Trophoblast cell (in vitro differentiated cells and primary cell): ENCODE measurements around the gene CAP1.

ENCODE experiments used
- DNase-seq, 2 donors: peaks; one replicate each; pipeline ENCODE4 v3.0.0-alpha.2; 2016
- H2AFZ ChIP-seq: 2 replicates; pipeline ENCODE4 v1.6.1; 2013; ENCODE audit warnings: low read length, moderate library complexity, mild to moderate bottlenecking; ENCODE audit not compliant: insufficient read depth, poor library complexity
- H2AK5ac ChIP-seq: 2 replicates; pipeline ENCODE4 v1.6.1; 2013; ENCODE audit warnings: mild to moderate bottlenecking, low read length
- H2BK120ac ChIP-seq: 2 replicates; pipeline ENCODE4 v1.6.1; 2013; ENCODE audit warnings: low read length, mild to moderate bottlenecking, moderate library complexity; ENCODE audit not compliant: insufficient read depth, poor library complexity
- H2BK12ac ChIP-seq: 2 replicates; pipeline ENCODE4 v1.6.1; 2013; ENCODE audit warnings: mild to moderate bottlenecking, low read length, moderate library complexity
- H2BK5ac ChIP-seq: 2 replicates; pipeline ENCODE4 v1.6.1; 2013; ENCODE audit warnings: low read length, low read depth, moderate library complexity, mild to moderate bottlenecking; ENCODE audit not compliant: poor library complexity
- H3K14ac ChIP-seq: 2 replicates; pipeline ENCODE4 v1.6.1; 2013; ENCODE audit warnings: mild to moderate bottlenecking, low read length
- H3K18ac ChIP-seq: 2 replicates; pipeline ENCODE4 v1.6.1; 2013; ENCODE audit warnings: mild to moderate bottlenecking, low read length
- H3K23ac ChIP-seq: 2 replicates; pipeline ENCODE4 v1.6.1; 2013; ENCODE audit warnings: low read length
- H3K27ac ChIP-seq: 2 replicates; pipeline ENCODE4 v1.5.1; 2013; ENCODE audit warnings: low read depth, mild to moderate bottlenecking, inconsistent platforms, low read length, moderate library complexity
- H3K27me3 ChIP-seq: 2 replicates; pipeline ENCODE4 v1.6.1; 2013; ENCODE audit warnings: inconsistent platforms, mild to moderate bottlenecking, low read length, moderate library complexity; ENCODE audit not compliant: insufficient read depth
- H3K36me3 ChIP-seq, 2 experiments: 1 replicate in 1 of 2; 2 replicates in 1 of 2; pipeline ENCODE4 v1.6.1; 2013; ENCODE audit warnings: low read length in 2 of 2, mild to moderate bottlenecking in 2 of 2, moderate library complexity in 1 of 2; ENCODE audit not compliant: insufficient read depth in 2 of 2, control insufficient read depth in 1 of 2
- H3K4ac ChIP-seq: 2 replicates; pipeline ENCODE4 v1.6.1; 2013; ENCODE audit warnings: low read depth, mild to moderate bottlenecking, low read length, moderate library complexity
- H3K4me1 ChIP-seq, 2 experiments: 1 replicate in 1 of 2; 2 replicates in 1 of 2; pipeline ENCODE4 v1.6.1; 2013; ENCODE audit warnings: low read length in 2 of 2, mild to moderate bottlenecking in 2 of 2, moderate library complexity in 1 of 2; ENCODE audit not compliant: insufficient read depth in 2 of 2, control insufficient read depth in 1 of 2
- H3K4me2 ChIP-seq: 2 replicates; pipeline ENCODE4 v1.6.1; 2013; ENCODE audit warnings: inconsistent platforms, mild to moderate bottlenecking, low read length, moderate library complexity
- H3K4me3 ChIP-seq: 2 replicates; pipeline ENCODE4 v1.5.1; 2013; ENCODE audit warnings: mild to moderate bottlenecking, low read depth, low read length, inconsistent platforms
- H3K79me1 ChIP-seq: one replicate; pipeline ENCODE4 v1.6.1; 2013; ENCODE audit warnings: low read length
- H3K79me2 ChIP-seq: 2 replicates; pipeline ENCODE4 v1.6.1; 2013; ENCODE audit warnings: low read length, mild to moderate bottlenecking; ENCODE audit not compliant: control insufficient read depth, insufficient read depth, poor library complexity
- H3K9ac ChIP-seq: 2 replicates; pipeline ENCODE4 v1.6.1; 2013; ENCODE audit warnings: mild to moderate bottlenecking, low read length
- H3K9me3 ChIP-seq: 2 replicates; pipeline ENCODE4 v1.6.1; 2013; ENCODE audit warnings: low read depth, mild to moderate bottlenecking, control low read depth, inconsistent platforms, low read length; ENCODE audit not compliant: insufficient read depth
- H4K12ac ChIP-seq: 2 replicates; pipeline ENCODE4 v1.6.1; 2013; ENCODE audit warnings: low read depth, mild to moderate bottlenecking, low read length, moderate library complexity
- H4K8ac ChIP-seq: 2 replicates; pipeline ENCODE4 v1.6.1; 2013; ENCODE audit warnings: low read depth, mild to moderate bottlenecking, low read length, moderate library complexity
- H4K91ac ChIP-seq: one replicate; pipeline ENCODE4 v1.6.1; 2013; ENCODE audit warnings: low read depth, mild to moderate bottlenecking, low read length, moderate library complexity
- WGBS: extraction: QIAGEN DNeasy Blood & Tissue Kit; methylation state at CpG from one replicate; pipeline ENCODE4 v1.1.7; 2013; ENCODE audit warnings: missing lambda C conversion rate; ENCODE audit not compliant: insufficient read length, insufficient coverage; ENCODE audit errors: extremely low coverage; 5-methylcytosine and 5-hydroxymethylcytosine counted together

Gene CAP1

GRCh38 chr1:40094466-40095110 lies 54.1 kb downstream of the CAP1 start:
- H2BK12ac ChIP-seq = no peak overlapping the region
- H3K4me2 ChIP-seq = no peak overlapping the region
- WGBS = no CpG with 5 or more reads among the region's 4 CpGs
- H3K27me3 ChIP-seq = no peaks in the 10 kb centered on the region
- no peak overlapping the region for H2BK5ac ChIP-seq
- no peak overlapping the region for H3K9ac ChIP-seq
- H4K12ac ChIP-seq = no peak overlapping the region
- peaks cover 2% of the 10 kb centered on the region for H3K79me1 ChIP-seq
- no peaks in the 10 kb centered on the region for H3K79me2 ChIP-seq
- no peak overlapping the region for H2AK5ac ChIP-seq
- H3K4me3 ChIP-seq = no peak overlapping the region
- no peak overlapping the region for H2BK120ac ChIP-seq
- H3K23ac ChIP-seq = no peak overlapping the region
- no peak overlapping the region for H4K91ac ChIP-seq
- peaks cover 3% of the 10 kb centered on the region in 2 experiments for H3K36me3 ChIP-seq
- DNase-seq = no peak
- H3K4me1 ChIP-seq = peaks cover 4 to 7% of the 10 kb centered on the region in 2 experiments
- H3K18ac ChIP-seq = no peak overlapping the region
- H3K14ac ChIP-seq = no peak overlapping the region
- no peak overlapping the region for H4K8ac ChIP-seq
- H3K27ac ChIP-seq = no peak overlapping the region
- no peak overlapping the region for H2AFZ ChIP-seq
- H3K9me3 ChIP-seq = no peaks in the 10 kb centered on the region
- no peak overlapping the region for H3K4ac ChIP-seq

- H3K36me3 ChIP-seq = peaks cover 0 to 3% of the 10 kb centered on the region in 2 experiments
- DNase-seq = peak in 1 of 2 donors; percentile 4
- H3K4me3 ChIP-seq = no peak overlapping the region
- peaks cover 2% of the 10 kb centered on the region for H3K79me1 ChIP-seq
- no peak overlapping the region for H4K91ac ChIP-seq
- no peak overlapping the region for H3K27ac ChIP-seq
- H3K4me1 ChIP-seq = peaks cover 4 to 7% of the 10 kb centered on the region in 2 experiments
- no peak overlapping the region for H2BK12ac ChIP-seq
- H3K18ac ChIP-seq = no peak overlapping the region
- H3K4ac ChIP-seq = no peak overlapping the region
- no peak overlapping the region for H2AFZ ChIP-seq
- H3K79me2 ChIP-seq = no peaks in the 10 kb centered on the region
- H3K4me2 ChIP-seq = no peak overlapping the region
- no peak overlapping the region for H4K8ac ChIP-seq
- H4K12ac ChIP-seq = no peak overlapping the region
- no peaks in the 10 kb centered on the region for H3K27me3 ChIP-seq
- no peak overlapping the region for H3K23ac ChIP-seq
- WGBS = no CpG with 5 or more reads among the region's 3 CpGs
- no peak overlapping the region for H2AK5ac ChIP-seq
- H2BK5ac ChIP-seq = no peak overlapping the region
- H3K14ac ChIP-seq = no peak overlapping the region
- H3K9me3 ChIP-seq = no peaks in the 10 kb centered on the region
- H2BK120ac ChIP-seq = no peak overlapping the region
- H3K9ac ChIP-seq = no peak overlapping the region
Measured at GRCh38 chr1:40095806-40096205, 55.3 kb downstream of the CAP1 start.

- Histone ChIP-seq H2BK12ac (no peak overlapping the region), H3K79me2 (no peaks in the 10 kb centered on the region), H3K4me3 (peak overlapping the region; percentile 83), H3K23ac (no peak overlapping the region), H2BK120ac (no peak overlapping the region), H3K18ac (no peak overlapping the region), H3K27me3 (no peaks in the 10 kb centered on the region), H3K27ac (no peak overlapping the region), H4K12ac (peak overlapping the region; percentile 71), H3K4me2 (peak overlapping the region; percentile 85), H3K9me3 (no peaks in the 10 kb centered on the region), H2BK5ac (no peak overlapping the region), H3K4ac (peak overlapping the region; percentile 13), H3K79me1 (peaks cover 2% of the 10 kb centered on the region), H2AK5ac (no peak overlapping the region), H4K91ac (peak overlapping the region; percentile 33), H3K4me1 (peaks cover 4 to 7% of the 10 kb centered on the region in 2 experiments), H3K9ac (peak overlapping the region; percentile 70), H3K36me3 (no peaks in the 10 kb centered on the region), H3K14ac (peak overlapping the region; percentile 63), H4K8ac (peak overlapping the region; percentile 95), H2AFZ (peak overlapping the region; percentile 72)
- no CpG with 5 or more reads among the region's 9 CpGs for WGBS
- peak in 1 of 2 donors; percentile 14 for DNase-seq
Measured at GRCh38 chr1:40096646-40096976, 56.1 kb downstream of the CAP1 start.

GRCh38 chr1:40096977-40097782 lies 56.7 kb downstream of the CAP1 start, which contains the start of gene PPT1:
TSS of gene PPT1 (minus strand) at chr1:40097252. CDS start at chr1:40097238, 14 bp downstream.
- peak within 1 kb of the TSS; percentile 33 for H4K91ac ChIP-seq
- no peak within 1 kb of the TSS for H2AK5ac ChIP-seq
- no peak within 1 kb of the TSS for H2BK120ac ChIP-seq
- H3K4me3 ChIP-seq = peak within 1 kb of the TSS; percentile 83
- no peak within 1 kb of the TSS for H3K18ac ChIP-seq
- peak within 1 kb of the TSS; percentile 95 for H4K8ac ChIP-seq
- peaks cover 2% of the 10 kb centered on the region for H3K79me1 ChIP-seq
- no peak within 1 kb of the TSS for H3K27ac ChIP-seq
- H3K23ac ChIP-seq = no peak within 1 kb of the TSS
- H3K4ac ChIP-seq = peak within 1 kb of the TSS; percentile 13
- H3K14ac ChIP-seq = peak within 1 kb of the TSS; percentile 63
- no peaks in the 10 kb centered on the region for H3K36me3 ChIP-seq
- peak within 1 kb of the TSS; percentile 72 for H2AFZ ChIP-seq
- peak; percentile 64 to 76 for DNase-seq
- H3K79me2 ChIP-seq = no peaks in the 10 kb centered on the region
- WGBS = no CpG with 5 or more reads among the region's 51 CpGs
- no peaks in the 10 kb centered on the region for H3K27me3 ChIP-seq
- no peak within 1 kb of the TSS for H2BK5ac ChIP-seq
- peaks cover 4 to 7% of the 10 kb centered on the region in 2 experiments for H3K4me1 ChIP-seq
- no peak within 1 kb of the TSS for H2BK12ac ChIP-seq
- peak within 1 kb of the TSS; percentile 85 for H3K4me2 ChIP-seq
- H4K12ac ChIP-seq = peak within 1 kb of the TSS; percentile 71
- H3K9me3 ChIP-seq = no peaks in the 10 kb centered on the region
- peak within 1 kb of the TSS; percentile 70 for H3K9ac ChIP-seq
